HG03558 (cell line): ENCODE results near the gene CBFA2T2.
"Not testable (repeated sequence)": the region's sequence is repeated elsewhere in the genome, so short reads cannot be mapped to it uniquely, and the experiment has no call there.

Experiments used
- ATAC-seq: cut with Tn5 transposase; IDR thresholded peaks from one replicate; pipeline ENCODE4 v1.9.1; 2021; ENCODE audit warnings: moderate number of reproducible peaks; ENCODE audit not compliant: unreplicated experiment; ENCODE audit errors: extremely low read depth

The CBFA2T2 gene

GRCh38 chr20:33470457-33470856 lies 19.4 kb upstream of the CBFA2T2 start:
- no peak for ATAC-seq

- ATAC-seq = no peak
Observed at GRCh38 chr20:33470866-33471265, 19.0 kb upstream of the CBFA2T2 start.

- ATAC-seq = no peak
Observed at GRCh38 chr20:33472868-33473435, 16.9 kb upstream of the CBFA2T2 start.

GRCh38 chr20:33474097-33474873 lies 15.6 kb upstream of the CBFA2T2 start:
- no peak for ATAC-seq

GRCh38 chr20:33474963-33475362 lies 14.9 kb upstream of the CBFA2T2 start:
- ATAC-seq = no peak

GRCh38 chr20:33475381-33476152 lies 14.3 kb upstream of the CBFA2T2 start:
- no peak for ATAC-seq

- ATAC-seq = no peak
Observed at GRCh38 chr20:33477386-33478234, 12.3 kb upstream of the CBFA2T2 start.

- ATAC-seq = no peak
Observed at GRCh38 chr20:33480048-33480447, 9.8 kb upstream of the CBFA2T2 start.

GRCh38 chr20:33481431-33481941 lies 8.4 kb upstream of the CBFA2T2 start:
- no peak for ATAC-seq

GRCh38 chr20:33482581-33482980 lies 7.3 kb upstream of the CBFA2T2 start:
- ATAC-seq = no peak

- not testable (repeated sequence) for ATAC-seq
Observed at GRCh38 chr20:33483186-33483585, 6.7 kb upstream of the CBFA2T2 start.

- no peak for ATAC-seq
Observed at GRCh38 chr20:33488201-33488600, 1.7 kb upstream of the CBFA2T2 start.

GRCh38 chr20:33488661-33489494 lies 1.0 kb upstream of the CBFA2T2 start:
- not testable (repeated sequence) for ATAC-seq

- ATAC-seq = peak; percentile 82
Observed at GRCh38 chr20:33489495-33490022, 337 bp upstream of the CBFA2T2 start.

GRCh38 chr20:33490934-33491656 lies 1.2 kb downstream of the CBFA2T2 start:
- no peak for ATAC-seq

- ATAC-seq = no peak
Observed at GRCh38 chr20:33493076-33493766, 3.3 kb downstream of the CBFA2T2 start.

- not testable (repeated sequence) for ATAC-seq
Observed at GRCh38 chr20:33496776-33497175, 6.9 kb downstream of the CBFA2T2 start.

GRCh38 chr20:33499355-33499754 lies 9.5 kb downstream of the CBFA2T2 start:
- no peak for ATAC-seq
